Measurements from ENCODE around the gene MGAT5B. TPM values are rescaled to one million over a fixed set of nuclear protein-coding genes. Genes with fewer than 3 reads are reported as not detected.

MGAT5B gene
- total RNA-seq, 1 donor from 2014 or later: 7.5 TPM

DNA sequence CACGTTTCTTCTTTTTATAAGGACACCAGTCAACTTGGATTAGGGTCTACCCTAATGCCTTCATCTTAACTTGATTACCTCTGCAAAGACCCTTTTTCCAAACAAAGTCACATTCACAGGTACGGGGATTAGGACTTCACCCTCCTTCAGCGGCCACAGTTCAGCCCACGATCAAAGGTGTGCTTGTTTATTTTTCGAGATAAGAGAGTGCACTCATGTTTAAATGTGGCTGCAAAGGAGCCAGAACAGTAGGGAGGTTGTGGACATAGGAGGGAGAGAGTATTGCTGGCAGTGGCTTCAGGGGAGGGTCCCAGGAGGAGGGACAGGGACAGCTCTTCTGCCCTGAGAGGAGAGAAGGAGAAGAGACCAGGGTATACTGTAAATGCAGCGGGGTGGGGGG lies 46.7 kb downstream of the MGAT5B start:
- DNase-seq (ENCODE audit: low read depth): no peak
- TF ChIP-seq, protein P1, sequence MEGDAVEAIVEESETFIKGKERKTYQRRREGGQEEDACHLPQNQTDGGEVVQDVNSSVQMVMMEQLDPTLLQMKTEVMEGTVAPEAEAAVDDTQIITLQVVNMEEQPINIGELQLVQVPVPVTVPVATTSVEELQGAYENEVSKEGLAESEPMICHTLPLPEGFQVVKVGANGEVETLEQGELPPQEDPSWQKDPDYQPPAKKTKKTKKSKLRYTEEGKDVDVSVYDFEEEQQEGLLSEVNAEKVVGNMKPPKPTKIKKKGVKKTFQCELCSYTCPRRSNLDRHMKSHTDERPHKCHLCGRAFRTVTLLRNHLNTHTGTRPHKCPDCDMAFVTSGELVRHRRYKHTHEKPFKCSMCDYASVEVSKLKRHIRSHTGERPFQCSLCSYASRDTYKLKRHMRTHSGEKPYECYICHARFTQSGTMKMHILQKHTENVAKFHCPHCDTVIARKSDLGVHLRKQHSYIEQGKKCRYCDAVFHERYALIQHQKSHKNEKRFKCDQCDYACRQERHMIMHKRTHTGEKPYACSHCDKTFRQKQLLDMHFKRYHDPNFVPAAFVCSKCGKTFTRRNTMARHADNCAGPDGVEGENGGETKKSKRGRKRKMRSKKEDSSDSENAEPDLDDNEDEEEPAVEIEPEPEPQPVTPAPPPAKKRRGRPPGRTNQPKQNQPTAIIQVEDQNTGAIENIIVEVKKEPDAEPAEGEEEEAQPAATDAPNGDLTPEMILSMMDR (conservative IDR thresholded peaks at IDR 0.05; ENCODE audit: low read depth, low read length): no peak
- H3K4me3 ChIP-seq (ENCODE audit: low read depth, low read length): no peak overlapping the region

DNA sequence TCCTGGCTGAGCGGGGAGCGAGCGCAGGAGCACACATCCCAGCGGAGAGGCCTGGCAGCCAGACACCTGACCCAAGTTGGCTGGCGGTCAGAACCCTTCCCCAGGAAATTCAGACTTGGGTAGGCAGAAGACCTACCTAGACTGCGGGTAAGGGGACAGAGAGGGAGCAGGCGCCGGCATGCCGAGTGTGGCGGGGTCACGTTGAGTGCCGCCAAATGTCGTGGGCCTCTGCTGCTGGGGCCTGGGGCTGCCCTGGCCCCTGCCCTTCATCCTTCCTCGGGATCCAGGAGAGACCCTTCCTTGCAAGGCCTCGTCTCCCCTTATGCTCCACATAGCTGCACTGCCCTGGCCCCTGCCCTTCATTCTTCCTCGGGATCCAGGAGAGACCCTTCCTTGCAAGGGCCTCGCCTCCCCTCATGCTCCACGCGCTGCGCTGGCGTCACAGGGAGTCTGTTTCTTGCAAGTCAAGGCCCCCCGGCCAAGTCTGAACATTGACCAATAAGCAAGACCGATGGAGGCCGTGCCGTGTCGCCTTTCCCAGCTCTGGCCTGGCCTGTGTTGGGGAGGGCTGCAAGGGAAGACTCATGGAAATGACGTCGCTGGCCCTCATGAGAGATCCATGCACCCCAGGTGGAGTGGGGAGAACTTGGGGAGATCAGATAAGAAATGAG lies 47.8 kb downstream of the MGAT5B start:
- TF ChIP-seq, protein P1 (conservative IDR thresholded peaks at IDR 0.05; ENCODE audit: low read depth, low read length): no peak
- DNase-seq (ENCODE audit: low read depth): no peak
- H3K4me3 ChIP-seq (ENCODE audit: low read depth, low read length): no peak overlapping the region

DNA sequence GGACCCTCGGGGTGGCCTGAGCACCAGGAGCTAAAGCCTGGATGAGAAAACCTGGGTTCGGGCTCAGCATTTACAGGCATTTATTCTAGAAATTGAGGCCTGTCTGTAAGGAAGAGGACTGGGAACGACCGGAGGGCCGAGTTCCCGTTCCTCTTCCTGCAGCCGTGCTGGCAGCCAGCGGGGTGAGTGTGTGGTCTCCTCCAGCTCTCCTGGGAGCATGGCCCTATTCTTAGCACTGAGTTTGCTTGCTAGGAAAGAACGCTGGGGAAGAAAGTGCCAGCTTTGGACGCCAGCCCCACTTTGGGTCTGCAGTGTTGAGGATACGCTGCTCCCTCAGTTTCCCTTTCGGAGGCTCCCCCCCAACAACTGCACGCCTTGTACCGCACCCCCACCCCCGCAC lies 49.6 kb downstream of the MGAT5B start:
- TF ChIP-seq, protein P1 (conservative IDR thresholded peaks at IDR 0.05; ENCODE audit: low read depth, low read length): no peak
- H3K4me3 ChIP-seq (ENCODE audit: low read depth, low read length): no peak overlapping the region
- DNase-seq (ENCODE audit: low read depth): no peak

DNA sequence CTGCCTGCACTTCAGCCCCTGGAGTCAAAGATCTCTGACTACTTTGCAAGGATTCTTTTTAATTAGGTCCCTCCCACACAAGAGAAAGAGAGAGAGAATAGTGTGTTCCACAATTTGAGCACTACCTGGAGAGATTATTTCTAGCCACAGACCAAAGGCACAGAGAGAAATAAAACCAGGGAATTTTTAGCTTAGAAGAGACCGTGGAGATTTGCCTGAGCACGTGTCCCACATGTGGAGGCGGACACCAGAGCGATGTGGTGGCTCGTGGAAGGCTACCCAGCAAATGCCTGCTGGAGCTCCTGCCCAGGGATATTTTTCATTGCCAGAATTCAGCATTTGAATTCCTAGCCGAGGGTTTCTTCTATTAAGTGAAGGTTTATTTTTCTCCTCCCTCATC lies 50.6 kb downstream of the MGAT5B start:
- no peak for DNase-seq (ENCODE audit: low read depth)
- H3K4me3 ChIP-seq (ENCODE audit: low read depth, low read length): no peak overlapping the region
- TF ChIP-seq, protein P1 (conservative IDR thresholded peaks at IDR 0.05; ENCODE audit: low read depth, low read length): no peak

DNA sequence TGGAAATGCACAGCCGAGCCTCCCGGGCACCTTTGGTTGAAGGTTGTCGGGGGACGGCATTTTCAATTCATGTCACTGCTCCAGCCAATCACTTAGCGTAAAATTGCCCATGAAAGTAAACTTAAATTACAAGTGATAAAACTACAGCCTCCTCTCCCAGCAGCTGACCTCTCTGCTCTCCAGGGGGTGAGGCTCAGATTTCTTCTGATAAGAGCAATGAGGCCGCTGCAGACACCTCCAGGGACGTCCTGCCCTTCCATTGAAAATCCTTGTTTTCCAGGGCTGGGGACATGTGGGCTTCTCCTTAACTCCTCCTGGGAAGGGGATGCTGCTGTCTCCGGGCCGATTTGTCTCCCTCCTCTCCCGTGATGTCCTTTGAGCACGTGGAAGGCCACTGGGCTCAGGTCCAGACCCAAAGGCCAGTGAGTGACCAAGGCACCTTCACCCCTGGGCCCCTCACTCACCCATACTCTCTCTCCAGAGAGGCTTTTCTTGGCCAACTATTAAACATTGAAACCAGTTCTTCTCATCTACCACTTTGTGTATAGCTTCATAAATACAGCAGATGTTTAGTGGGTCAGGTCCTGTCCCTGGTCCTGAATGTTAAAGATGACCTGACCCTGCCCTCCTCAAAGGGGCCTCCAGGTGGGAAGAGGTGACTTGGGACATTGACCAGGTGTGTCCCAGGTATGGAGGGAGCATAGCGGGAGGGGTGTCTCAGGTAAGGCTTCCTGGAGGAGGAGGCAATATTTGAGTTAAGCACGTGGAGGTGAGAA lies 52.3 kb downstream of the MGAT5B start:
- TF ChIP-seq, protein P1 (conservative IDR thresholded peaks at IDR 0.05; ENCODE audit: low read depth, low read length): no peak
- H3K4me3 ChIP-seq (ENCODE audit: low read depth, low read length): no peak overlapping the region
- no peak for DNase-seq (ENCODE audit: low read depth)

DNA sequence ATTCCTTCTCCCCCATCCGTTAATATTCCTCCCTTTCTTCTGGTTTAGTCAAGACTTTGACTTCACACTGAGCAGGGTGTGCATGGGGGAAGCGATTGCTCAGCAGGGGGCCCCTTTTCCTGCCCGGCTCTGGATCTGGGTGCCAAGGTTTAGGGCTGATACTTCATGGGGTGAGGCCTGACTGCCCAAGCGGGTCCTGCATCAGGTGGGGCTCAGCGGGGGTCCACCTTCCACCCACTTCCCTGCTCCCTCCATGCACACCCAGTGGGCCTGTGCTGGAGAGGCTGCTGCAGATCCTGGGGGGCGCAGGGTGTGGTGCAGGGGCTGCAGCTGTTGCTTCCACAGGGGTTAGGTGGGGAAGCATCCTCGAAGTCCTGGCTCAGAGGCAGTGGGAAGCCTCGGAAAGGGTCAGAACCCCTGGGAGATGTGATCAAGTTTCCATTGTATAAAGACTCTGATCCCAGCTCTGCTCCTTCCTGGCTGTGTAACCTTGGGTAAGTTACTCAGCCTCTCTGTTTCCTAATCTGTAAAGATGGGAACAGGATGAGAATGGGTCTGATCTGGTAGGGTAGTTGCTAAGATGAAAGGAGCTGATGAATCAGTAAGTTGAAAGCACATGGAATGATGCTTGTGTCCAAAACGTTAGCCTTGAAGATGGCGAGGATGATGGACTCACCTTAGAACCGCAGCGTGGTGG lies 53.3 kb downstream of the MGAT5B start:
- H3K4me3 ChIP-seq (ENCODE audit: low read depth, low read length): no peak overlapping the region
- DNase-seq (ENCODE audit: low read depth): no peak
- TF ChIP-seq, protein P1 (conservative IDR thresholded peaks at IDR 0.05; ENCODE audit: low read depth, low read length): no peak
